Activated naive CD4-positive, alpha-beta T cell treated with Interleukin-2 at 50 U/mL for 16 hours (primary cell): ENCODE measurements around the gene TOMM70.
A peak's percentile ranks its signal among the peaks of the same experiment; 100 is the strongest.
"Not testable (repeated sequence)": the region's sequence is repeated elsewhere in the genome, so short reads cannot be mapped to it uniquely, and the experiment has no call there.

ENCODE experiments used
- DNase-seq: peaks from one replicate; pipeline ENCODE4 v3.0.0-alpha.2; 2020

Gene TOMM70

DNA sequence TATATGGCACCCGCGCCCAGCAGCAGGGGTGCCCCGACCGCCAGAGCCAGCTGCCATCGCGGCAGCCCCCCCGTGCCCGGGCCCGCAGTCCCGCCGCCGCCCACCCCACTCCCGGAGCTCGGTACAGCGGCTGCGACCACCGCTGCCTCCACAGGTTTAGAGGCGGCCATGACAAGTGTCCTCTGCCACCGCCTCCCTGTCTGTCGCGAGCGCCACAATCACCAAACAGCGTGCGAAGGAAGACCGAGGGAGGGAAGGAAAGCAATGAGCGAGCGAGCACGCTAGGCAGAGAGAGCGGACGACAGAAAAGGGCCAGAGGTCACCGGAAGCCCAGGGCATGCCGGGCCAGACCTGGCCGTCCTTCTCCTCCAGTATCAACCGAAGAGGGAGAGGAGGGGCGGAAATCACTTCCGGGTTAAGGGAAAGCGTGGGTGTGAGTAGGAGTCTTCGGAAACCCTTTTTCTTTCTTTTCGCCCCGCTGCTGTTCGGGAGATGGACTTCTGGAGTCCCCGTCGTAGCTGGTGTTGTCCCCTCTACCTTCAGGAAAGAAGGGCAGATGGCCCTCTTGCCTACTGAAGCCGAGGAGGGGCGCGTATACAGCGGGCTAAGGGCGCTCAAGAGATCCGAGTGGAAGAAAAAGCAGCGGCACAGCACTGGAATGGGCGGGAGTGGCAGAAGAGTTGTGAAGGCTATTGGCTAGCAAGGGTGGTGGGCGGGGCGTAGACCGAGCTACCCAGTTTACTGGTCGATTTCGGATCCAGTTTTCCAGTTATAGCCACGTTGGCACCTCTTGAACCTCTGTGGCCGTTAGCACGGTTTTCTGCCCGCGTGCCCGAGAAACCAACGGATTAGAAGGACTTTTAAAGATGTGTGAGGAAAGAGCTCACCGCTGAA, at the start of gene TOMM70, which contains the start of gene LNP1:
TOMM70 (minus strand) TSS at position 310 of the 894 bp plus-strand sequence; CDS start at position 170, 140 bp downstream.
LNP1 (plus strand) TSS at position 760 of the 894 bp plus-strand sequence. CDS start 28,191 bp downstream, outside the sequence.
- DNase-seq: peak; percentile 96

DNA sequence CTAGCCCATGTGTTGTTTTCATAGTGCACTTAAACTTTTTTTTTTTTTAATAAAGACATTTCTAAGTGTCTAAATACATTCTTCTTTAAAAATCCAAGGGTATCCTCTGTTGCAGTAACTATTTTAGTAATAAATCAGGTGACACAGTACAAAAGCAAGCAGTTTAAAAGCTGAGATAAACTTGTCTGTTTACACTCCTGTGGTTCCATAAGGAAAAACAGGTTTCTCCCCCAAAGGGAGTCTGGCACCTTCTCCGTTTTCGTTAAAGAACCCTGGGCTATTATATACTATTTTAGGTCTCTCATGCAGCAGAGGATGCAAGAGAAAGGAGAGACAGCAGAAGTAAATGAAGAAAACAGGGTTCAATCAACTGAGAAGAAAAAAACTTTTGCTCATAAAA, 48.3 kb upstream of the TOMM70 start:
- no peak for DNase-seq

DNA sequence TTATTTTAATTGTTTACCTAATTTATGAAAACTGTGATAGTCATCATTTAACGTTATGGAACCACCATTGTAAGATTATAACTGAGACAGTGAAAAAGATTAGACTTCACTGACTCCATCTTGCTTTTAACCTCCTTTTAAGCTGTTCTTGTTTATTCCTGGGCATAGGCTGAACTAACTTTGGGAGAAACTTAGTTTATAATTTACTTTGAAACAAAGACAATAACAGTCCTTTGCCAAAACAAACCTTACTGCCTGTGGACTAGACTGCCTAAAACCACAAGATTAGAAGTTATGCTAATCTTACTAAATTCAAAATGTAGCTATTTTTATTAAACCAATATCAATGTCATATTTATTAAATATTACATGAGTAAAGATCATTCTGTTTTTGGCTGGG, 47.2 kb upstream of the TOMM70 start:
- DNase-seq: no peak

DNA sequence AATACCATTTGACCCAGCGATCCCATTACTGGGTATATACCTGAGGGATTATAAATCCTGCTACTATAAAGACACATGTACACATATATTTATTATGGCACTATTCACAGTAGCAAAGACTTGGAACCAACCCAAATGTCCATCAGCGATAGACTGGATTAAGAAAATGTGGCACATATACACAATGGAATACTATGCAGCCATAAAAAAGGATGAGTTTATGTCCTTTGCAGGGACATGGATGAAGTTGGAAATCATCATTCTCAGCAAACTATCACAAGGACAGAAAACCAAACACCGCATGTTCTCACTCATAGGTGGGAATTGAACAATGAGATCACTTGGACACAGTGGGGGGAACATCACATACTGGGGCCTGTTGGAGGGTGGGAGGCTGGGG, 46.2 kb upstream of the TOMM70 start:
- DNase-seq: not testable (repeated sequence)

DNA sequence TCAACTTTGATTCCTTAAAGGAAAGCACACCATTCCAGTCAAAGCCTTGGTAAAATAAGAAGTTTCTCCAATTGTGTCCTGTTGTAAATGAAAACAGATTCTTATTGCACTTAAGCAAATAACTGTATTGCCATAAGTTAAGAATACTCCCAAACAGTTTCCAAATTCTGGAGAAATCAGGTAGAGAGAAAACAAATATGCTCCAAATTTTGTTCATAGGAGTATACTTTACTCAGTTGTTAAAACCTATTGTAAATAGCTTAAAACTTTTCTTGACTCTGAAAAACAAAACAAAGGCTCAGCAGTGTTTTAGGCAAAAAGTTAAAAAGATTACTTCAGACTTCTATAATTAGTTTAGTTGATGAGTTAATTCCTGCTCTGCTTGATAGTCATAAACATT, 42.8 kb upstream of the TOMM70 start:
- no peak for DNase-seq

DNA sequence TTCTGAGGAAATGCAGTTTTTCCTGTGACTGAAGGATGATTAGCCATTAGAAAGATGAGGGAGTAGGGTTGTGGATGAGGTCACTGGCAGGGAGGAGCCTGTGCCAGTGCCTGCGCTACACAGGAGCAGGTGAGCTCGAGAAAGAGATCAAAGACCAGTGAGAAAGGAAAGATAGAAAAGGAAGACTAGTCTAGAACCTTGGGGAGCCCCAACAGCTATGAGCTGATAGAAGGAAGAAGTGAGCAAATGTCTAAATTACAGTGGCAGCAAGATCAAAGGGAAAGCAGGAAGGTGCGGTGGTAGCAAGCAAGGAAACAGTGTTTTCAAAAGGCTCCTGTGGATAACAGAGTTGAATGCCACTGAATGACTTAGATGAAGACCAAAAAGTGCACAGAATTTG, 40.0 kb upstream of the TOMM70 start:
- DNase-seq: no peak

DNA sequence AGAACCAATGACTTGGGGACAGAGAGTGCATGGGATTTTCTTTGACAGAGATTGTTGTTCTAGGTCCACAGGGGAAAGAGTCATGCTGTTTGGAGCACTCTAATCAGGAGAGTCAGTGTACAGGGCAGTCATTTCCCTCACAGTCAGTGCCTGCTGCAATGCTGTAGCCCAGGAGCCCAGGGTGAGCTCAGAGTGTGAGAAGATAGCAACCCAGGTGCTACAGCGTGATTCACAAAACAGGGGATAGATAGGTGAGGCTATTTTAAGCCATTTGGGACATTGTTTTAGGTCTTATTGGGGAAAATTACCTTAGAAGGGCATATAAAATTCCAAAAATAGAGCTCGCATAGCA, 37.7 kb upstream of the TOMM70 start:
- no peak for DNase-seq

DNA sequence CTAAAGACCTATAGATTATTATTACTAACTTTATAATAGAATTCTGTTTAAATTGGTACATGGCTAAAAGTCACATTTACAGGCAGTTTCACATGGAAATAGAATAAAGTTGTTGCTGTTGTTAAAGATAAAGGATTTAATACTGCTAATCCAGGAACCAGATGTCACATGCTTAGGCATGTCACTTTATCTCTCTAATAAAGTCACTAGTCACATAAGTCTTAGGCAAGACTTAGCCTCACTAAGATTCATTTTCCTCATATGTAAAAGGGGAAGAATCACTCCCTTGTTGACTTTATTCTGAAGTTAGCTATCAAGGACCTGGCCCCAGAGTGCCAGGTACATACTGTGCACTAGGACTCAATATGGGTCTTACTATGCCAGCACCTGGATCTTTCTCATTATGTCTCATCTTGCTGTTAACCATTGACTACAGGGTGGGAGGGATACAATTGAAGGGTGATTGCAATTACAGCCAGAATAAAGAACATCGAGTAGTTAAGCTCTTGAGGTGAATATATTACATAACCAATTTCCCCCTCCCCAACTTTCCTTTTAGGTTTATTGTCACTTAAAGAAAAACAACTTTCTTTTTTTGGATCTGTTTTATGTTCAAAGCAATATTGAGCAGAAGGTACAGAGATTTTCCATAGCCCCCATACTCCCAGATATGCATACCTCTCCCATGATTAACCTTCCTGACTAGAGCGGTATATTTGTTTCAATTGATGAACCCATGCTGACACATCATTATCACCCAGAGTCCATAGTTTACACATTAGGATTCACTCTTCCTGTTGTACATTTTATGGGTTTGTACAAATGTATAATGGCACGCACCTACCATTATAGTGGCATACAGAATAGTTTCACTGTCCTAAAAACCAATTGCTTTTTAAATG, 37.1 kb upstream of the TOMM70 start:
- no peak for DNase-seq

DNA sequence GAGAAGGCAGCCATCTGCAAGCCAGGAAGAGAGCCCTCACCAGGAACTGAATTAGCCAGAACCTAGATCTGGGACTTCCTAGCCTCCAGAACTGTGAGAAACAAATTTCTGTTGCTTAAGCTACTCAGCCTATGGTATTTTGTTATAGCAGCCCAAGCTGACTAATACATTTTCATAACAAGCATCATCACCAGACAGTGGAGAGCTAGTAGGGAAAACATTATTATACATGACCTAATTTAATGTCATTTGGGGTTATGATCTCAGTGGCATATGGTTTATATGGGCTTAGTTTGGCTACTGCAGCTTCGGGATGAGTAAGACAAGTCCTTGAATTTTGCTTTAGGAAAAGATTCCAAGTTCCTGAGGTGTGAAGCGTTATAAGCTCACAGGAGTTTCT, 36.1 kb upstream of the TOMM70 start:
- no peak for DNase-seq

DNA sequence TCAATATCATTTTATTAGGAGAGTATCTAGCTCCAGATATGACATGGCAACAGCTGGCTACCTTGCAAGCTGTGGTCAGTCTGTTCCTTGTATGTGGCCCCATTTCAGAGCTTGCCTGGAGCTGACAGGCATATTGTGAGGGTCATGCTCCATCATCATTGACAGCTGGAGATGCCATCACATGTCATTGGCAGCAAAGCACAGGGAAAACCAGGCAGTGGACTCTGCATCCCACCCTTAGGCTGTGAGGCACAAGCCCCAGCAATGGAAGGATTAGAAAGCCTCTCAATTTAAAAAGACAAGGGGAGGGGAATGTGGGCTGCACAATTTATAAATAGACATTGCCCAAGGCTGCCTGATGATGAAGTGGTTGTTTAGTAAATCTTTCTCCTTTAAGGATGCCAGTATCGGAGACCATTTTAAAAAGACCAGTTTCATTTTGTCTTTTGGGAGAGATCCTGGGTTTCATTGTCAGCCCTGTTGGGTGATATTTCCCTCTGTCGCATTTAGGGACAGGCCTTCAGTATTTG, 28.4 kb upstream of the TOMM70 start:
- DNase-seq: no peak

DNA sequence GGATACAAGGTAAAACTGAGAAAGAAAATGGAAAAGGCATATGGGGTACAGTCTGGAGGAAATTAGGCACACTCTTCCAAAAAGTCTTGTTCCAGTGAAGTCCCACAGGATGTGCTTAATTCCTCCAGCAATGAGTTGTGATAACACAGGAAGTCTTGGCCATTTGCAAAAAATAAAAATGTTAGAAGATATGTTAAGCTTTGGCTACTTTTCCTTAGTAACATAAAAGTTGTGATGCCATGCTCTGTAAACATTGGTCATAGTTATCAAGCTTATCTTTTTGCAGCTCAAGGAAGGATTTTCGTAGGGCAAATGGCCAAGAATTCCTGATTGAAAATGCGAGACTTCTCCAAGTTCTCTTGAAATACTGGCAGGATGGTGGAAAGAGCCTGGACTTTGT, 26.8 kb upstream of the TOMM70 start:
- DNase-seq: no peak

DNA sequence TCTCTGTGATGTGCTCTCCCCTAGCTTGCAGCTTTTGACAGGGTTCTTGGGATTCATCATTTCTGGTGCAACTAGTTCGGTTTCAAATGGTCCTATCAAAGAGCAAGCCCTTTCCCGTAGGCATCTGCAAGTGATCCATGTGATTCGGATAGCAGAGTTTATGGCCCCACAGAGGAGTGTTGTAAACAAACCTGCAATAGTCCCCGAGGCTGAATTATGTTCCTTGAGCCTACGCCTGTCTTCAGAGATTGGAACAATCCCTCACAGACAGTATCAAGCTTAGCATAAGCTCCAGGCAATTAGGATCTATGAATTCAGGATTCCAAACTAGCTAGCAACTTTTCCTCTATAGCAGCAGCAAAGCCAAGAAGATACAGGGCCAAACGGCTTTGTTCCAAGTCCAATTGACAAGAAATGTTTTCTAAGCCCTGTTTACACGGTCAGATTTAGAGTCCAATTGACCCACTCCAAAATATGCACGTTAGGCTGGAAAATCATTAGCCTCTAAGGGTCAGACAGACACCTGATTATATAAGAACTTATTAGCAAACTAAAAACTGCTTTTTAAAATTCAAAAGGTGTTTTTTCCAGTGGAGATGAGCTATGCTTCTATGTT, 25.3 kb upstream of the TOMM70 start:
- DNase-seq: no peak

DNA sequence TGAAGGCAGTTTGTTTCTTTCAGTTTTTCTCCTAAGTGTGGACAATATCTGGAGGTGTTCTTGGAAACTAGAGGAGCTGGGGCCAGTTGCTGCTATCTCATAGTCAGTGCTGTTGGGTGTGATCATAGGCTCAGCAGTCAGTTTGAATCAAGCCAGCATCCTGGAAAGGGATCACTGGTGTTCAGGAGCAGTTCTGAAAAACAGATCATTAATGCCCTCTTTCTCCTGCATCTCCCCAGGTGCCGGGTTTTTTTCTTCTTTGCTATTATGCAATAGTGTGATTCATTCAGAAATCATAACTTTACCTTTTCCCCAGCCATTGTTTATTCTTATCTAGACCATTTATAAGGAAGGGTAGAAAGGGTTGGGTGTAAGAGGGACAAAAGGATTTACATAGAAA, 24.4 kb upstream of the TOMM70 start:
- DNase-seq: no peak

DNA sequence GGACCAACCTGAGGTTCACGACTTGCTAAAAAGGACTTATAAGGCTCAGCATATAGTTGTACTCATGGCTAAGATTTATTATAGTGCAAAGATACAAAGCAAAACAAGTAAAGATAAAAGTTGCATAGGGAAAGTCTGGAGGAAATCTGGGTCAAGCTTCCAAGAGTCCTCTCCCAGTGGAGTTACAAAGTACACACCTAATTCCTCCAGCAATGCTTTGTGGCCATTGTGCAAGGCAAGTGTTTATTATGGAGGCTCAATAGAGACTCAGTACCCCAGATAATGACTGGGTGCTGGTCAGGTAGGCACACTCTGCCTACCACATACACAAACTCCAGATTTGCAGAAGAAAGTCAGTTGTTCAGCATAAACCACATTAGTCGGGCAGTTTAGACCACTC, 23.4 kb upstream of the TOMM70 start:
- no peak for DNase-seq

DNA sequence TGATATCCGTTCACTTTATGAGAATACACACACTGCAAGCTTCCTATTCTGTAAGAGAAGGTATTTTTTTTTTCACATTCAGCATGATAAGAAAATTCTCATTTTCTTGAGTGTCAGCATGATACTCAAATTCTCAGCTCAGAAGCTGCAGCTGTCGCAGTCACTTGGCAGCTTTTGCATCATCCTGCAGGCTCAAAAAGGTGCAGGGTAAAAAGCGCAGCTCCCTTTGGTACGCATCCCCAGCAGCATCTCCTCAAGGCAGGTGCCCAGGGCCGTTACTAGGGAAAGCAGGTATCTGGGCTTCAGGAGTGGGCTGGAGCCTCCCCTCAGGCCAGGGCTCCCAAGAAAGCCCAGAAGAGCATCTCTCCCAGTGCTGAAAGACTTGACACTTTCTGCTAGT, 22.7 kb upstream of the TOMM70 start:
- no peak for DNase-seq

DNA sequence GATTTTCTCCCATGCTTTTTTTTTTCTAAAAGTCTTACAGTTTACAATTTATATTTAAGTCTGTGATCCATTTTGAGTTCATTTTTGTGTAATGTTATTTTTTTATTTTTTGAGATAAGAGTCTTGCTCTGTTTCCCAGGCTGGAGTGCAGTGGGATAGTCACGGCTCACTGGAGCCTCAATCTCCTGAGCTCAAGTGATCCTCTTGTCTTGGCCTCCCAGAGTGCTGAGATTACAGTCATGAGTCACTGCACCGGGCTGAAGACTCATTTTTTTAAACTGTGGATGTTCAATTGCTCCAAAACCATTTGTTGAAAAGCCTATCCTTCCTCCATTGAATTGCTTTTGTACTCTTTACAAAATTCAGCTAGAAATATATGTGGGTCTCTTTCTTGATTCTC, 20.0 kb upstream of the TOMM70 start:
- no peak for DNase-seq

DNA sequence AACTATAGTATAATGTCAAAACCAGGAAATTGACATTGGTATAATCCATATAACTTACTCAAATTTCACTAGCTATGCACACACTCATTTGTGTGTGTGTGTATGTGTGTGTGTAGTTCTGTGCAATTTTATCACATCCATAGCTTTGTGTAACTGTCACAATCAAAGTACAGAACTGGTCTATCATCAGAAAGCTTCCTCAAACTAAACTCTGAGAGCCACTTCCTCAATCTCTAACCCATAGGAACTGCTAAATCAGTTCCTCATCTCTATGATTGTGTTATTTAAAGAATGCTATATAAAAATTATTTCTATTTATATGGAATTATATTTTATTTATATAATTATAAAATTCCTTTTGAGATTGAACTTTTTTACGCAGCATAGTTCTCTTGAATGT, 18.5 kb upstream of the TOMM70 start:
- DNase-seq: no peak

DNA sequence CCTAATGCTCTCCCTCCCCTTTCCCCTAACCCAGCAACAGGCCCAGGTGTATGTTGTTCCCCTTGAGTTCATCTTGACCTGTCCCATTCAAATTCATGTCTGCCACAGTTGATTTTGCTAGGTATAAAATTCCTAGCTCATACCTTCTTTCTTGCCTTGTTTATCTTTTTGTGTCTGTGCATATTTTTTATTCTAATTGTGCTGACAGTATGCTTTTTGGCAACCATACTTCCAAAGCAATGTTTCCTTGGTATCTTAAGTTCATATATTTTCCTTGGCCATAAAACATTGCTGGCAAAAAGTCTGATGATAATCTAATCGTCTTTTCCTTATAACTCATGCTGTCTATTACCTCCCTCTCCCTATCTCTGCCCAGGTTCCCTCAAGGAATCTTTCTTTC, 16.0 kb upstream of the TOMM70 start:
- DNase-seq: no peak

DNA sequence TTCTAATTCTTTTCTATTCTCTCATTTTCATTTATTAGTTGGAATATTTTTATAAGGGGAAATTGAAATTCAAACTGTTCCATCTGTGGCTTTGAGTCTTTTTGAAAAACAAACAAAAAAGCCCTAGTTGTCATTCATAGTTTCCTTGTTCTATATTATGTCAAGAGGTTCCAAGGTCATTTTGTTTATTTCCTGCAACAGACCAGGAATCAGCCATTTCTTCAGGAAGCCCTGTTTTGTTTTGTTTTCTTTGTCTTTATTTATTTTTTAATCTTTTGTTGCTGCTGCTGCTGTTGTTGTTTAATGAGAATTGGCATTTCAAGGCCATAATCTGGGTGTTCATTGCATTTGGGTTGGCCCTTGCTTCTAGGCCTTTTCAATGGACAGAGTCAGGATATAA, 15.3 kb upstream of the TOMM70 start:
- no peak for DNase-seq

DNA sequence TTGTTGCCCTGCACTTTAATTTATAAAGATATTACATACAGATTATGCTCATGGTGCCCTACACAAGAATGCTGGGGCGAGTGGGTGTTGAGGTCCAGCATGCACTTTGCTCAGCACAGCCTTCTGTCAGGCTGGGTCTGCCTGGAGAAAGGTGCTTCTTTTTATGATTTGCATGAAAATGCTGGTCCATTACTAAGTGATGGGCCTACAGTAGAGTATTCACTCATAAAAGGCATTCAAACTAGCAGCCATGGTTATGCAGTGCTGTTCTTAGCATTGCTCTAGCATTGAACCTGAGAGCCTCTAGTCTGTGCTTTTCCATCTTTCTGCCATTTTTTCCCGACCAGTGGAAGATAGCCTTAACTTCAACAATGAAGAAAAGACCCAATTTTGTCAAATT, 12.7 kb upstream of the TOMM70 start:
- no peak for DNase-seq

DNA sequence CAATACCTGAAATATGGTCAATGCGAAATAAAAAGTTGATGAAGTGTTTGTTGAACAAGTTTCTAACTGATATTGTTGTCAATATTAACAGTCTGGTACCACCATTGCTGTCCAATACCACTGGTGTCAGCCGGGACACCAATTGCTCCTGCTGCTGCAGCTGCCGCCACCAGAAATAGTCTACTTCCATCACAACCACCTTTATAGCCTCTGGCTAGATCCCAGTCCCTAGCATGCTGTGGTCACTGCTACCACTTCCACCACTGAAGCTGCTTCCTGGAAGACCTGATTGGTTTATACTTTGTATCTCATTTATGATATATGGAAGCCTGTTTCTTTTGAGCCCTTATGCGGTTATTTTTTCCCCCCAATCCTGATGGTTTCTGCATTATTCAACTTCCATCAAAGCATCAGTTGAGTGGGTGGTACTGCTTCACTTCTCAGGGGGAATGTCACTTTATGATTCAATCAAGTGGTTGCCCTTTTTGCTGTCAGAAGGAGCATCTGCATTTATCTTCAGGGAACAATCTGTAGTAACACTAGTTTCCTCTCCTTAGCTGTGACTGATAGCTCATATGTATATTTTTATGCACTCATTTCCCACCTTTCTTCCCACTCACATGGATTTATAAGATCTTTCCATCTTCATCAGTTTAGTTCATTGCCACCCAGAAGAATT, 12.2 kb upstream of the TOMM70 start:
- no peak for DNase-seq
